Spleen (tissue), 11 donors: Measurements from ENCODE around the gene RIOK3. TPM values are rescaled to one million over a fixed set of nuclear protein-coding genes. Genes with fewer than 3 reads are reported as not detected.

ENCODE experiments used
- DNase-seq: peaks from one replicate; pipeline ENCODE4 v3.0.0-alpha.2; 2020
- H3K27ac ChIP-seq, 8 donors: fragments of 200-600 bp; sonication (generic) in 7 of 8; 1 replicate in 4 of 8; 2 replicates in 4 of 8; pipeline versions ENCODE4 v1.5.0 to v1.8.0; 2016 to 2021; ENCODE audit warnings: inconsistent platforms in 4 of 8, mild to moderate bottlenecking in 4 of 8, moderate library complexity in 1 of 8
- H3K27me3 ChIP-seq, 7 donors: fragments of 200-600 bp; sonication (generic) in 6 of 7; replicated peaks in 1 of 7; 1 replicate in 4 of 7; 2 replicates in 3 of 7; pipeline versions ENCODE4 v1.5.0 to v1.8.0; 2016 to 2021; ENCODE audit warnings: inconsistent platforms in 3 of 7, mild to moderate bottlenecking in 1 of 7
- H3K36me3 ChIP-seq, 6 donors: fragments of 200-600 bp; sonication (generic) in 5 of 6; 1 replicate in 4 of 6; 2 replicates in 2 of 6; pipeline versions ENCODE4 v1.5.0 to v1.8.0; 2016 to 2021; ENCODE audit warnings: inconsistent platforms in 2 of 6
- H3K4me1 ChIP-seq, 6 donors: fragments of 200-600 bp; sonication (generic) in 5 of 6; 1 replicate in 3 of 6; 2 replicates in 3 of 6; pipeline versions ENCODE4 v1.5.0 to v1.8.0; 2016 to 2021; ENCODE audit warnings: inconsistent platforms in 3 of 6
- H3K4me3 ChIP-seq, 8 donors: fragments of 200-600 bp; sonication (generic) in 7 of 8; 1 replicate in 4 of 8; 2 replicates in 4 of 8; pipeline versions ENCODE4 v1.5.0 to v1.8.0; 2016 to 2021; ENCODE audit warnings: inconsistent platforms in 4 of 8, mild to moderate bottlenecking in 4 of 8, moderate library complexity in 2 of 8
- H3K9me3 ChIP-seq, 8 donors: fragments of 200-600 bp; sonication (generic) in 7 of 8; 1 replicate in 4 of 8; 2 replicates in 4 of 8; pipeline versions ENCODE4 v1.5.0 to v1.8.0; 2016 to 2021; ENCODE audit warnings: inconsistent platforms in 4 of 8
- CTCF ChIP-seq, 11 experiments: fragments of 200-600 bp in 7 of 11; fragments of 450-650 bp in 4 of 11; sonication (generic) in 4 of 11; IDR thresholded peaks in 8 of 11; conservative IDR thresholded peaks in 3 of 11; 1 replicate in 7 of 11; 2 replicates in 4 of 11; pipeline versions ENCODE4 v1.4.0 to v1.8.0; 2016 to 2021; ENCODE audit warnings: antibody characterized with exemption in 11 of 11, inconsistent platforms in 4 of 11, mild to moderate bottlenecking in 1 of 11
- POLR2A ChIP-seq, 3 donors: fragments of 450-650 bp; IDR thresholded peaks; one replicate each; pipeline ENCODE4 v1.5.1; 2017; ENCODE audit warnings: antibody characterized with exemption in 3 of 3, mild to moderate bottlenecking in 1 of 3
- POLR2AphosphoS5 ChIP-seq, 3 donors: sonication (generic); formaldehyde crosslinking; IDR thresholded peaks; one replicate each; pipeline ENCODE4 v1.5.1; 2017; ENCODE audit warnings: antibody characterized with exemption in 3 of 3
- WGBS, 5 donors: extraction: QIAGEN DNeasy Blood & Tissue Kit in 3 of 5; methylation state at CpG; one replicate each; pipeline versions ENCODE4 v1.1.5 to v1.1.7; 2013 to 2018; 5-methylcytosine and 5-hydroxymethylcytosine counted together
- intact Hi-C: fragments of 100-400 bp; cut with DNase I; formaldehyde crosslinking; loops from one replicate; pipeline ENCODE4 v1.15.0; 2023; ENCODE audit warnings: low total_unique reads
- polyA plus RNA-seq, 3 donors: library from polyadenylated mRNA; stranded (reverse); fragments of 200-250 nt; gene quantifications; one replicate each; pipeline ENCODE4 v1.2.1, GENCODE V29; 2013
- total RNA-seq, 7 donors: library from RNA; depleted of rRNA in 3 of 7; stranded (reverse); fragments of >200 nt in 3 of 7; fragmentation: NEBNext Ultra II Directional in 4 of 7; extraction: Animal tissue kit (Norgen Biotek cat#: 25700) in 4 of 7; gene quantifications; one replicate each; pipeline versions ENCODE4 v1.1.0 to v1.2.1, GENCODE V29; 2016 to 2021
- donor health status: healthy with polysubstance abuse.
- donor health status: DM: no; HTN: no; CAD: no; lungs with moderate emphysema.
- donor health status: DM: no; HTN: no; CAD: no.
- donor health status: Bipolar disorder and iron deficiency.
- donor health status: healthy.
- donor health status: DM: no; HTN: no; CAD: no.
- donor health status: DM: yes; HTN: yes; CAD: no.

RIOK3 gene
- total and polyA plus RNA-seq, 10 donors, result 33.0 to 96.1 (median 68.5) TPM

GRCh38 chr18:23503038-23503962, 50.2 kb downstream of the RIOK3 start, which contains the start of gene RMC1:
Gene RMC1, plus strand, starts transcription at chr18:23503511. Its CDS starts 108 bp downstream, at chr18:23503619.
- Histone ChIP-seq H3K27me3 (no peaks in the 10 kb centered on the region), H3K27ac (peak within 1 kb of the TSS; percentile 95 to 99 (median 96)), H3K4me3 (peak within 1 kb of the TSS; percentile 72 to 98 (median 95)), H3K4me1 (peaks cover 19 to 92% (median 61%) of the 10 kb centered on the region in 6 donors), H3K9me3 (no peaks in the 10 kb centered on the region), H3K36me3 (peaks cover 2 to 26% (median 17%) of the 10 kb centered on the region in 6 donors)
- DNase-seq, result peak; percentile 100
- intact Hi-C loops, result loop anchor here (5.0 kb wide), 1 partner anchor 84 kb away; the partner anchor contains the start of gene NPC1
- 0 to 1% (median 0%) methylated on average over 30 to 110 of the region's 110 CpGs for WGBS, 5 donors
- TF ChIP-seq POLR2AphosphoS5 (IDR thresholded peaks at IDR 0.05) (peak; percentile 95 to 96 (median 96)), POLR2A (IDR thresholded peaks at IDR 0.05) (peak in 2 of 3 donors; percentile 67 to 80), CTCF (IDR thresholded peaks at IDR 0.05 in 8 of 11, conservative IDR thresholded peaks at IDR 0.05 in 3 of 11) (peak in 5 of 11 experiments; percentile 10 to 35 (median 20))

DNA sequence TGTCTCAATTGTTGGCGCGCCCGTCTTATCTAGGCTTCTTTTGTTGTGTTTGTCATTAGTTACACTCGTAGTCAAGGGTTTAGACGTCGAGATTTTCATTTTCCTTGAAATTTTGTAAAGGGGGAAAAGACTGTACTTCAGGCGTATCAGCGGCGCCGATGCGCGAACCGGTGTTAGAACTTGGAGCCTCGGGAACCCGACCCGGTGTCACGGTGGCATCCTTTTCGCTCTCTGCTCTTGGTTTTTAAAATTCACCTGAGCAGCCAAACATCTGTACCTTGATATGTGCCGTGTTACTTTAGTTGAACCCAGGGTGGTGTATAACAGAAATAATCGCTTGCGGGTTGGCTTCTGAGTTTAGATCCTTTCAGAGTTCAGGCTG, 50.9 kb downstream of the RIOK3 start:
- no peaks in the 10 kb centered on the region for H3K9me3 ChIP-seq
- TF ChIP-seq CTCF (IDR thresholded peaks at IDR 0.05 in 8 of 11, conservative IDR thresholded peaks at IDR 0.05 in 3 of 11) (no peak), POLR2AphosphoS5 (IDR thresholded peaks at IDR 0.05) (no peak), POLR2A (IDR thresholded peaks at IDR 0.05) (no peak)
- peaks cover 18 to 92% (median 55%) of the 10 kb centered on the region in 6 donors for H3K4me1 ChIP-seq
- intact Hi-C loops, result loop anchor here (5.0 kb wide), 1 partner anchor 83 kb away; the partner anchor contains the start of gene NPC1
- peak overlapping the region; percentile 95 to 99 (median 96) for H3K27ac ChIP-seq
- H3K4me3 ChIP-seq, result peak overlapping the region; percentile 72 to 98 (median 95)
- peaks cover 2 to 33% (median 23%) of the 10 kb centered on the region in 6 donors for H3K36me3 ChIP-seq
- DNase-seq, result no peak
- WGBS, 5 donors, result 2 to 6% (median 5%) methylated on average over 21 of the region's 21 CpGs
- no peaks in the 10 kb centered on the region for H3K27me3 ChIP-seq

GRCh38 chr18:23504720-23505119, 51.6 kb downstream of the RIOK3 start:
- TF ChIP-seq POLR2AphosphoS5 (IDR thresholded peaks at IDR 0.05) (no peak), CTCF (IDR thresholded peaks at IDR 0.05 in 8 of 11, conservative IDR thresholded peaks at IDR 0.05 in 3 of 11) (no peak), POLR2A (IDR thresholded peaks at IDR 0.05) (no peak)
- Histone ChIP-seq H3K9me3 (no peaks in the 10 kb centered on the region), H3K27ac (peak overlapping the region in 6 of 8 donors; percentile 29 to 98 (median 96)), H3K27me3 (no peaks in the 10 kb centered on the region), H3K4me3 (peak overlapping the region in 7 of 8 donors; percentile 72 to 98 (median 94)), H3K4me1 (peaks cover 16 to 84% (median 47%) of the 10 kb centered on the region in 6 donors), H3K36me3 (peaks cover 2 to 41% (median 30%) of the 10 kb centered on the region in 6 donors)
- intact Hi-C loops, result loop anchor here (5.0 kb wide), 1 partner anchor 83 kb away; the partner anchor contains the start of gene NPC1
- DNase-seq, result no peak
- 53 to 70% (median 60%) methylated on average over 3 of the region's 3 CpGs for WGBS, 5 donors
